HUES6 (cell line): Measurements from ENCODE around the gene RMC1.
"Not testable (repeated sequence)": the region's sequence is repeated elsewhere in the genome, so short reads cannot be mapped to it uniquely, and the experiment has no call there.

ENCODE experiments used
- H3K27ac ChIP-seq: 2 replicates; pipeline ENCODE4 v1.7.0; 2013; ENCODE audit warnings: low read depth, mild to moderate bottlenecking, low read length, inconsistent platforms
- H3K27me3 ChIP-seq: 2 replicates; pipeline ENCODE4 v1.6.1; 2013; ENCODE audit warnings: low read length; ENCODE audit not compliant: control insufficient read depth, insufficient read depth
- H3K36me3 ChIP-seq: 2 replicates; pipeline ENCODE4 v1.6.1; 2013; ENCODE audit warnings: low read length; ENCODE audit not compliant: control insufficient read depth, insufficient read depth
- H3K4me1 ChIP-seq: 2 replicates; pipeline ENCODE4 v1.6.1; 2013; ENCODE audit warnings: low read length; ENCODE audit not compliant: control insufficient read depth, insufficient read depth
- H3K4me3 ChIP-seq: 2 replicates; pipeline ENCODE4 v1.5.1; 2013; ENCODE audit warnings: low read depth, low read length
- H3K9ac ChIP-seq: one replicate; pipeline ENCODE4 v1.6.1; 2013; ENCODE audit warnings: mild to moderate bottlenecking, low read length
- H3K9me3 ChIP-seq: 2 replicates; pipeline ENCODE4 v1.6.1; 2013; ENCODE audit warnings: low read depth, low read length; ENCODE audit not compliant: control insufficient read depth, insufficient read depth

RMC1 gene

GRCh38 chr18:23498877-23499276 is 4.4 kb upstream of the RMC1 start:
- Histone ChIP-seq H3K36me3 (no peaks in the 10 kb centered on the region), H3K4me1 (peaks cover 12% of the 10 kb centered on the region; the same call in 1 of the 2 replicates), H3K27me3 (peaks cover 16% of the 10 kb centered on the region), H3K9me3 (no peaks in the 10 kb centered on the region), H3K4me3 (no peak overlapping the region), H3K27ac (no peak overlapping the region), H3K9ac (no peak overlapping the region)

- no peak overlapping the region for H3K9ac ChIP-seq
- peaks cover 21% of the 10 kb centered on the region for H3K27me3 ChIP-seq
- H3K4me1 ChIP-seq, result peaks cover 15% of the 10 kb centered on the region; the same call in 1 of the 2 replicates
- H3K4me3 ChIP-seq, result no peak overlapping the region
- H3K36me3 ChIP-seq, result no peaks in the 10 kb centered on the region
- H3K27ac ChIP-seq, result no peak overlapping the region
- no peaks in the 10 kb centered on the region for H3K9me3 ChIP-seq
Measured at GRCh38 chr18:23499291-23499781, 4.0 kb upstream of the RMC1 start.

- Histone ChIP-seq H3K4me3 (no peak overlapping the region), H3K4me1 (peaks cover 19% of the 10 kb centered on the region; the same call in 1 of the 2 replicates), H3K27me3 (peaks cover 26% of the 10 kb centered on the region), H3K9me3 (no peaks in the 10 kb centered on the region), H3K27ac (no peak overlapping the region), H3K9ac (no peak overlapping the region), H3K36me3 (no peaks in the 10 kb centered on the region)
Measured at GRCh38 chr18:23501626-23502025, 1.7 kb upstream of the RMC1 start.

DNA sequence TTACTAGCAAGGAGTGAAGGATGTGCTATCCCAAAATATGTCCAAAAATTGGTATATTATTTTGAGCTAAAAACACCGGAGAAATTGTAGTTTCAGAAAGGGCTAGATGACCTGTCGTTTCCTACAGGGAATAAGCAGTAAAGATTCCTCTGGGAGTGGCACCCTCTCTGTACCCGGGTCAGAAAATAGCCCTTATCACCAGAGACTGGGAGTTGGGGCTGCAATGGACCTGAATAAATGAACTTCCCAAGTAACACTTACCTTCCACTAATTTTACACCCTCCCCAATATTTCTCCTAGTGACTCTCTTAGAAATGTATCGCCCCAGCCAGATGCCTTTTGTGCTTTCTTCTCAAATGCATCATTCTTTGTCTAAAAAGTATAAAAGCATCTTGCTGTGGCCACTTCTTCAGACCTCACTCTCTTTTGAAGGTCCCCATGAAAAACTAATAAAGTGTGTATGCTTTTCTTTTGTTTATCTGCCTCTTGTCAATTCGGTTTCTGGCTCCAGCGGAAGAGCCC is 734 bp upstream of the RMC1 start:
- Histone ChIP-seq H3K4me3 (peak overlapping the region; percentile 94), H3K4me1 (peaks cover 19% of the 10 kb centered on the region; the same call in 1 of the 2 replicates), H3K36me3 (peaks cover 4% of the 10 kb centered on the region; the same call in 1 of the 2 replicates), H3K27ac (no peak overlapping the region; the same call in 1 of the 2 replicates), H3K27me3 (peaks cover 26% of the 10 kb centered on the region), H3K9me3 (no peaks in the 10 kb centered on the region), H3K9ac (peak overlapping the region; percentile 78)

DNA sequence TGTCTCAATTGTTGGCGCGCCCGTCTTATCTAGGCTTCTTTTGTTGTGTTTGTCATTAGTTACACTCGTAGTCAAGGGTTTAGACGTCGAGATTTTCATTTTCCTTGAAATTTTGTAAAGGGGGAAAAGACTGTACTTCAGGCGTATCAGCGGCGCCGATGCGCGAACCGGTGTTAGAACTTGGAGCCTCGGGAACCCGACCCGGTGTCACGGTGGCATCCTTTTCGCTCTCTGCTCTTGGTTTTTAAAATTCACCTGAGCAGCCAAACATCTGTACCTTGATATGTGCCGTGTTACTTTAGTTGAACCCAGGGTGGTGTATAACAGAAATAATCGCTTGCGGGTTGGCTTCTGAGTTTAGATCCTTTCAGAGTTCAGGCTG is 643 bp downstream of the RMC1 start:
- Histone ChIP-seq H3K36me3 (peaks cover 14% of the 10 kb centered on the region), H3K4me3 (peak overlapping the region; percentile 94), H3K4me1 (peaks cover 18% of the 10 kb centered on the region; the same call in 1 of the 2 replicates), H3K9ac (peak overlapping the region; percentile 56), H3K27ac (no peak overlapping the region), H3K27me3 (peaks cover 26% of the 10 kb centered on the region), H3K9me3 (no peaks in the 10 kb centered on the region)

- Histone ChIP-seq H3K4me1 (peaks cover 12% of the 10 kb centered on the region; the same call in 1 of the 2 replicates), H3K27me3 (peaks cover 26% of the 10 kb centered on the region), H3K4me3 (peak overlapping the region; percentile 94; the same call in 1 of the 2 replicates), H3K36me3 (peaks cover 14% of the 10 kb centered on the region), H3K9me3 (no peaks in the 10 kb centered on the region), H3K27ac (no peak overlapping the region), H3K9ac (no peak overlapping the region)
Measured at GRCh38 chr18:23504720-23505119, 1.4 kb downstream of the RMC1 start.

DNA sequence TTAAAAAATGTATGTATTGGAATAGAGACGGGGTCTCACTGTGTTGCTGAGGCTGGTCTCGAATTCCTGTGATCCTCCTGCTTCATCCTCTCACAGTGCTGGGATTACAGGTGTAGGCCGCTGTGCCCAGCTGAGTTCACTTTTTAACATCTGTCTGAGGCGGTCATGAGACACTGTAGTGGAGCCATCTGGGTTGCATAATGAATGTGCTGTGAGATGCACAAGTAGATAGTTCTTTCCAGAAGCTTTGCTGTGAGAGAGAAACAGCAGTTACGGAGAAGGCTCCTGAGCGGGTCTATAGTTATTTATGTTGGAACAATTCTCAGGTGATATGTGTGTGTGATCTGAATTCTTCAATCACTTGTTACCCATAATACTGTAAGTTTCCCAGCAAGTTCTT is 3.1 kb downstream of the RMC1 start:
- Histone ChIP-seq H3K4me3 (no peak overlapping the region), H3K4me1 (peaks cover 12% of the 10 kb centered on the region; the same call in 1 of the 2 replicates), H3K9me3 (no peaks in the 10 kb centered on the region), H3K27ac (no peak overlapping the region), H3K36me3 (peaks cover 26% of the 10 kb centered on the region), H3K27me3 (peaks cover 25% of the 10 kb centered on the region), H3K9ac (no peak overlapping the region)

DNA sequence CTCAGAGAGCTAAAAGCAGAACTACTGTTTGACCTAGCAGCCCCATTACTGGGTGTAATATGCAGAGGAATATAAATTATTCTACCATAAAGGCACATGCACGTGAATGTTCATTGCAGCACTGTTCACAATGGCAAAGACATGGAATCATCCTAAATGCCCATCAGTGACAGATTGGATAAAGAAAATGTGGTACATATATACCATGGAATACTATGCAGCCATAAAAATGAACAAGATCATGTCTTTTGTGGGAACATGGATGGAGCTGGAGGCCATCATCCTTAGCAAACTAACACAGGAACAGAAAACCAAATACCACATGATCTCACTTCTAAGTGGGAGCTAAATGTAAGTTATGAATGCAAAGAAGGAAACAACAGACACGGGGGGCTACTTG is 7.6 kb downstream of the RMC1 start:
- not testable (repeated sequence) for H3K9me3 ChIP-seq, H3K4me3 ChIP-seq, H3K27ac ChIP-seq, H3K9ac ChIP-seq, H3K27me3 ChIP-seq, H3K4me1 ChIP-seq
- peaks cover 34% of the 10 kb centered on the region for H3K36me3 ChIP-seq

DNA sequence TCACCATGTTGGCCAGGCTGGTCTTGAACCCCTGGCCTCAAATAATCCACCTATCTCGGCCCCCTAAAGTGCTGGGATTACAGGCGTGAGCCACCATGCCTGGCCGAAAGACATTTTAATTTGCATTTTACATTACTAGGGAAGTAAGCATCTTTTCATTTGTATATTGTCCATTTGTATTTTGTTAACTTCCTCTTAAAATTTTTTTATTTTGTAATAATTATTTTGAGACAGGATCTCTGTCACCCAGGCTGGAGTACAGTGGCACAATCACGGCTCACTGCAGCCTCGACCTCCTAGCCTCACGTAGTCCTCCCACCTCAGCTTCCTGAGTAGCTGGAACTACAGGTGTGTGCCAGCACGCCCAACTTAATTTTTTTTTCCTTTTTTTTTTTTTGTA is 8.9 kb downstream of the RMC1 start:
- not testable (repeated sequence) for H3K4me1 ChIP-seq

GRCh38 chr18:23512641-23513040 is 9.3 kb downstream of the RMC1 start:
- Histone ChIP-seq H3K9me3 (no peaks in the 10 kb centered on the region), H3K27me3 (no peaks in the 10 kb centered on the region), H3K36me3 (peaks cover 38% of the 10 kb centered on the region), H3K4me3 (no peak overlapping the region), H3K4me1 (no peaks in the 10 kb centered on the region), H3K9ac (no peak overlapping the region), H3K27ac (no peak overlapping the region)

More for the DNA sequence above, 8.9 kb downstream of the RMC1 start:
- H3K9me3 ChIP-seq, H3K27ac ChIP-seq, H3K9ac ChIP-seq, H3K4me3 ChIP-seq, H3K27me3 ChIP-seq: not testable (repeated sequence)
- H3K36me3 ChIP-seq, result peaks cover 38% of the 10 kb centered on the region

- Histone ChIP-seq H3K36me3 (peaks cover 48% of the 10 kb centered on the region), H3K27ac (no peak overlapping the region), H3K9ac (no peak overlapping the region), H3K4me3 (no peak overlapping the region), H3K9me3 (no peaks in the 10 kb centered on the region), H3K4me1 (0 out of 2 replicates have a peak, but pooled peaks cover 3% of the 10 kb centered on the region), H3K27me3 (no peaks in the 10 kb centered on the region)
Measured at GRCh38 chr18:23515911-23516546, 12.7 kb downstream of the RMC1 start.
